Ishikawa (cell line): ENCODE data around the gene RAET1E.

Experiments
- CEBPB ChIP-seq: IDR thresholded peaks from 2 replicates; pipeline ENCODE4 v1.6.1; 2012
- CREB1 ChIP-seq: IDR thresholded peaks from 2 replicates; pipeline ENCODE4 v1.6.1; 2012; ENCODE audit warnings: low read depth
- EGR1 ChIP-seq: IDR thresholded peaks from 2 replicates; pipeline ENCODE4 v1.6.1; 2012
- EP300 ChIP-seq: IDR thresholded peaks from 2 replicates; pipeline ENCODE4 v1.6.1; 2012; ENCODE audit warnings: borderline replicate concordance
- FOXM1 ChIP-seq: IDR thresholded peaks from 2 replicates; pipeline ENCODE4 v1.6.1; 2012; ENCODE audit warnings: low read depth, borderline replicate concordance
- MAX ChIP-seq: IDR thresholded peaks from 2 replicates; pipeline ENCODE4 v1.6.1; 2012
- NFIC ChIP-seq: IDR thresholded peaks from 2 replicates; pipeline ENCODE4 v1.6.1; 2012
- RAD21 ChIP-seq: IDR thresholded peaks from 2 replicates; pipeline ENCODE4 v1.6.1; 2012; ENCODE audit warnings: low read depth
- REST ChIP-seq: IDR thresholded peaks from 2 replicates; pipeline ENCODE4 v1.6.1; 2012; ENCODE audit warnings: low read depth, mild to moderate bottlenecking
- TAF1 ChIP-seq: IDR thresholded peaks from 2 replicates; pipeline ENCODE4 v1.6.1; 2012; ENCODE audit warnings: low read depth, mild to moderate bottlenecking
- TCF12 ChIP-seq: IDR thresholded peaks from 2 replicates; pipeline ENCODE4 v1.6.1; 2012; ENCODE audit warnings: low read depth
- TEAD4 ChIP-seq: IDR thresholded peaks from 2 replicates; pipeline ENCODE4 v1.6.1; 2012
- USF1 ChIP-seq: IDR thresholded peaks from 2 replicates; pipeline ENCODE4 v1.6.1; 2012
- YY1 ChIP-seq: IDR thresholded peaks from 2 replicates; pipeline ENCODE4 v1.6.1; 2012; ENCODE audit warnings: low read depth
- ZBTB7A ChIP-seq: IDR thresholded peaks from 2 replicates; pipeline ENCODE4 v1.6.1; 2012; ENCODE audit warnings: low read depth

Gene RAET1E

GRCh38 chr6:149939909-149940671 is 42.2 kb upstream of the RAET1E start:
- no peak for TF ChIP-seq YY1
- no peak for TF ChIP-seq REST
- TF ChIP-seq CREB1 = no peak
- TF ChIP-seq TCF12 = no peak
- TF ChIP-seq EGR1 = no peak
- TF ChIP-seq NFIC = no peak
- no peak for TF ChIP-seq RAD21
- no peak for TF ChIP-seq MAX
- no peak for TF ChIP-seq ZBTB7A
- TF ChIP-seq EP300 = no peak
- no peak for TF ChIP-seq TEAD4
- TF ChIP-seq FOXM1 = no peak
- no peak for TF ChIP-seq USF1
- TF ChIP-seq TAF1 = no peak

GRCh38 chr6:149939356-149939648 is 41.4 kb upstream of the RAET1E start:
- TF ChIP-seq TAF1 = no peak
- TF ChIP-seq REST = no peak
- TF ChIP-seq NFIC = no peak
- TF ChIP-seq RAD21 = no peak
- no peak for TF ChIP-seq USF1
- TF ChIP-seq CEBPB = no peak
- no peak for TF ChIP-seq TEAD4
- TF ChIP-seq MAX = no peak
- no peak for TF ChIP-seq YY1
- TF ChIP-seq ZBTB7A = no peak
- no peak for TF ChIP-seq EGR1
- TF ChIP-seq CREB1 = no peak
- TF ChIP-seq TCF12 = no peak
- no peak for TF ChIP-seq EP300

GRCh38 chr6:149938571-149939355 is 40.9 kb upstream of the RAET1E start:
- TF ChIP-seq CREB1 (no peak), MAX (peak; percentile 83), NFIC (0 out of 2 replicates have a peak, but pooled peaks have one; percentile 42)

GRCh38 chr6:149938013-149938570 is 40.2 kb upstream of the RAET1E start:
- 0 out of 2 replicates have a peak, but pooled peaks have one; percentile 30 for TF ChIP-seq ZBTB7A

- TF ChIP-seq REST (no peak), USF1 (no peak), FOXM1 (no peak), YY1 (no peak), NFIC (no peak), TAF1 (no peak), CEBPB (no peak)
Observed at GRCh38 chr6:149936743-149937142, 38.8 kb upstream of the RAET1E start.
